H7 (cell line): ENCODE results near the gene PIGU. TPM values are rescaled to one million over a fixed set of nuclear protein-coding genes. Genes with fewer than 3 reads are reported as not detected.
"Not testable (repeated sequence)": the region's sequence is repeated elsewhere in the genome, so short reads cannot be mapped to it uniquely, and the experiment has no call there.

Experiments used
- DNase-seq: peaks from one replicate; pipeline ENCODE4 v3.0.0; 2012
- H3K27me3 ChIP-seq: 2 replicates; pipeline ENCODE4 v1.6.0; 2011; ENCODE audit warnings: mild to moderate bottlenecking, low read length; ENCODE audit not compliant: control insufficient read depth, insufficient read depth
- H3K36me3 ChIP-seq: replicated peaks from 2 replicates; pipeline ENCODE4 v1.5.1; 2011; ENCODE audit warnings: low read length; ENCODE audit not compliant: control insufficient read depth, insufficient read depth
- H3K4me3 ChIP-seq: 2 replicates; pipeline ENCODE4 v1.5.1; 2011; ENCODE audit warnings: low read depth, mild to moderate bottlenecking, control low read depth, low read length, moderate library complexity; ENCODE audit not compliant: insufficient read depth
- total RNA-seq: library from RNA; depleted of rRNA; stranded (reverse); fragments of >200 nt; shearing (Covaris generic); gene quantifications from 2 replicates; pipeline ENCODE4 v1.2.3, GENCODE V29; 2014

PIGU gene
- total RNA-seq, 1 experiment from 2014 or later: 28.6 TPM

GRCh38 chr20:34701405-34702085 is 24.7 kb upstream of the PIGU start:
- Histone ChIP-seq H3K36me3 (no peaks in the 10 kb centered on the region), H3K4me3 (no peak overlapping the region), H3K27me3 (peaks cover 12% of the 10 kb centered on the region)
- DNase-seq: no peak

GRCh38 chr20:34693414-34693813 is 16.5 kb upstream of the PIGU start:
- no peaks in the 10 kb centered on the region for H3K27me3 ChIP-seq
- no peak overlapping the region for H3K4me3 ChIP-seq
- no peaks in the 10 kb centered on the region for H3K36me3 ChIP-seq
- DNase-seq: no peak

GRCh38 chr20:34691838-34692237 is 14.9 kb upstream of the PIGU start:
- no peaks in the 10 kb centered on the region for H3K27me3 ChIP-seq
- no peak overlapping the region for H3K4me3 ChIP-seq
- no peak for DNase-seq
- H3K36me3 ChIP-seq: no peaks in the 10 kb centered on the region

DNA sequence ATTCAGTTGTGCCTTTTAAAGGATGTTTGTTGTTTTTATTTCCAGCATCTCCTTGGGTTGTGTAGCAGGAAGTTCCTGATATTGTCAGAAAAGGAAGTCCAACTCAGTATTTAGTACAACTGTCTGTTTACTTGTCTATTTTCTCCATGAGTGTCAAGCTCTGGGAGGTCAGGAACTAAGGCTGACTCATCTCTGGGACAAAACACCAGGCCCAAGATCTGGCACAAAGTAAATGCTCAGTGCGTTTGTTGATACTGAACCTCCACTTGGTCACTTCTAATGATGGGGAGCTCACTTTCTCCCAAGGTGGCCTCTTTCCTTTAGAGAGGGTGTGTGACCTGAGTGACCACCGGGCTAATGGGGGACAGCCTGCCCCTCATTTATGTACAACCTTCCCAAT is 12.6 kb upstream of the PIGU start:
- no peaks in the 10 kb centered on the region for H3K27me3 ChIP-seq
- H3K4me3 ChIP-seq: no peak overlapping the region
- DNase-seq: no peak
- no peaks in the 10 kb centered on the region for H3K36me3 ChIP-seq

DNA sequence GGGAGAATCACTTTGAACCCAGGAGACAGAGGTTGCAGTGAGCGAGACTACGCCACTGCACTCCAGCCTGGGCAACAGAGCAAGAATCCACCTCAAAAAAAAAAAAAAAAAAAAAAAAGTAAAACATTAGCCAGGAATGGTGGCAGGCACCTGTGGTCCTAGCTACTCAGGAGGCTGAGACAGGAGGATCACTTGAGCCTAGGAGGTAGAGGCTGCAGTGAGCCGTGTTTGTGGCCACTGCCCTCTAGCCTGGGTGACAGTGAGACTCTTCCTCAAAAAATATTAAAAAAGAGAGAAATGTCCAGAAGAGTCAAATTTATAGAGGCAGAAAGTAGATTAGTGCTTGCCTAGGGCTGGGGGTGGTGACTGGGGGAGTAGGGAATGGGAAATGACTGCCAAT is 6.8 kb upstream of the PIGU start:
- DNase-seq: no peak
- H3K4me3 ChIP-seq: no peak overlapping the region
- H3K36me3 ChIP-seq: no peaks in the 10 kb centered on the region
- H3K27me3 ChIP-seq: no peaks in the 10 kb centered on the region

DNA sequence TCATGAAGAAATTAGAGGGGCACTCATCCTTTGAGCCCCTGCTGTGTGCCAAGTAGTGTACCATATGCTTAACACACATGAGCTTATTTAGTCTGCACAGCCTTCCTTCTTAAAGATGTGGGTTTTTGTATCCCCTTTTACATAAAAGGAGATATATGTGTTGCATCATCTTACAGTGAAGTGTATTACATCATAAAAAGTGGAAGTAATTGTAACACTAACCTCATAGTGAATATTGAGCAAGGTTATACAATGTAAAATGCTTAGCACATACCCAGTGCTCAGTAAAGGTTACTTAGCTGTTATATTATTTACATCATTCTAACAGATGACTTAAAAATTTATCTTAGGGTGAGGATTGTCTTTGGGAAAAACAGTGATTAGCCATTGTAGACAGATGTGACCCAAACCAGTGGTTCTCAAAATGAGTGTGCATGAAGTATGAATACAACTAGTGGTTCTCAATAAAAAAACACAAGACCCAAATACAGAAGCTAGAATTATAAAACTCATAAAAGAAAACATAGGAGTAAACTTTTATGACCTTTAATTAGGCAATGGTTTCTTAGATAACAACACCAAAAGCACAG is 3.8 kb upstream of the PIGU start:
- no peak for DNase-seq
- no peaks in the 10 kb centered on the region for H3K36me3 ChIP-seq
- no peak overlapping the region for H3K4me3 ChIP-seq
- no peaks in the 10 kb centered on the region for H3K27me3 ChIP-seq

DNA sequence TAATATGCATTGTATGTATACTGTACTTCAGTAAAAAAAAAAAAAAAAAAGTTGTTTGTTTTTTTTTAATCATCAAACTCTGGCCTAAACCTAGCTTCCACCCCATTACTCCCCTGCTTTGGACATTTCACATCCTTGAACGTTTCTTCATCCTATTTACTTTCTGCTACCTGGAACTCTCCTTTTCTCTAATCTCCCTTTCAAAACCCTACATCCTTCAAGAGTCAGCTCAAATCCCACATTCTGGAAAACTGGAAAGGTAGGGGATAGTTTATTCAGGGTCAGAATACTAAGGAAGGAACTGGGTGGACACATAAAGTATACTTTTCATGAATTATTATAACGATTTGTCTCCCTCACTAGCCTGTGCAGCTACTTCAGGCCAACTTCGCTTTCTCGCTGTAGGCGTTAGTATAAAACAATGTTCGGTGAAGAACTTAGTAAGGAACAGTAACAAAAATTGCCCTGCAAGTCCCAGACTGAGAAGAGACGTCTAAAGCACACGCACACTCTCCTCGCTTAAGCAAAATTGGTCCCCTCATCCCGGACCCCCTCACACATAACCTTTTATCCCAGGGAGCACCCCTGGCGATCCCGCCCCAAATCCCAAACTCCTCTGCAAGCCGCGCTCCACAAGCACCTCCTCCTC is 775 bp downstream of the PIGU start:
- Histone ChIP-seq H3K4me3 (peak overlapping the region; percentile 84), H3K27me3 (no peaks in the 10 kb centered on the region), H3K36me3 (no peaks in the 10 kb centered on the region)
- DNase-seq: no peak

- Histone ChIP-seq H3K4me3 (no peak overlapping the region), H3K36me3 (no peaks in the 10 kb centered on the region), H3K27me3 (no peaks in the 10 kb centered on the region)
- DNase-seq: no peak
Measured at GRCh38 chr20:34675561-34675960, 1.3 kb downstream of the PIGU start.

DNA sequence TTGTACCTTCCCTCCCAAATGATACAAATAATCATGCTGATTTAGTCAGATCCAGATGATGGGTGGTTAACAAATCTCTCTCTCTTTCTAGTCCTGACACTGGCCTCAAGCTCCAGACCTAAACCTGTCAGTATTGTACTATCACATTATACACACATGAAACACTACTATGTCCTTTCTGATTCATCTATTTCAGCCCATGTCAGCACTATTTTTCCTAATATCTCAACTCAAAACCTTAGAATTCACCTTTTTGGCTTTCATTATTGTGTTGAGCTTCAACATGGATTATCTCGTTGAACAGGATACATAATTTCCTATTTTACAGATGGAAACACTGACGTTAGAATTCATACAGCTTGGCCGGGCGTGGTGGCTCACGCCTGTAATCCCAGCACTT is 3.5 kb downstream of the PIGU start:
- no peak for DNase-seq
- no peaks in the 10 kb centered on the region for H3K36me3 ChIP-seq
- H3K4me3 ChIP-seq: no peak overlapping the region
- no peaks in the 10 kb centered on the region for H3K27me3 ChIP-seq

GRCh38 chr20:34669094-34669493 is 7.8 kb downstream of the PIGU start:
- Histone ChIP-seq H3K36me3 (no peaks in the 10 kb centered on the region), H3K27me3 (no peaks in the 10 kb centered on the region), H3K4me3 (no peak overlapping the region)
- DNase-seq: no peak

DNA sequence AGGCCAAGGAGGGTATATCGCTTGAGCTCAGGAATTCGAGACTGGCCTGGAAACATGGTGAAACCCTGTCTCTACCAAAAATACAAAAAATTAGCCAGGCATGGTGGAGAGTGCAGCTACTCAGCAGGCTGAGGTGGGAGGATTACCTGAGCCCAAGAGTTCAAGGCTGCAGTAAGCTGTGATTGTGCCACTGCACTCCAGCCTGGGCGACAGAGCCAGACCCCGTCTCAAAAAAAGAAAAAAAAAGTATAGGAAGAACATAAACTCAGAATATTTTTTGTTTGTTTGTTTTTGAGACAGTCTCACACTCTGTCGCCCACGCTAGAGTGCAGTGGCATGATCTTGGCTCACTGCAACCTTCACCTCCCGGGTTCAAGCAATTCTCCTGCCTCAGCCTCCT is 12.1 kb downstream of the PIGU start:
- not testable (repeated sequence) for H3K27me3 ChIP-seq, H3K36me3 ChIP-seq, DNase-seq, H3K4me3 ChIP-seq

DNA sequence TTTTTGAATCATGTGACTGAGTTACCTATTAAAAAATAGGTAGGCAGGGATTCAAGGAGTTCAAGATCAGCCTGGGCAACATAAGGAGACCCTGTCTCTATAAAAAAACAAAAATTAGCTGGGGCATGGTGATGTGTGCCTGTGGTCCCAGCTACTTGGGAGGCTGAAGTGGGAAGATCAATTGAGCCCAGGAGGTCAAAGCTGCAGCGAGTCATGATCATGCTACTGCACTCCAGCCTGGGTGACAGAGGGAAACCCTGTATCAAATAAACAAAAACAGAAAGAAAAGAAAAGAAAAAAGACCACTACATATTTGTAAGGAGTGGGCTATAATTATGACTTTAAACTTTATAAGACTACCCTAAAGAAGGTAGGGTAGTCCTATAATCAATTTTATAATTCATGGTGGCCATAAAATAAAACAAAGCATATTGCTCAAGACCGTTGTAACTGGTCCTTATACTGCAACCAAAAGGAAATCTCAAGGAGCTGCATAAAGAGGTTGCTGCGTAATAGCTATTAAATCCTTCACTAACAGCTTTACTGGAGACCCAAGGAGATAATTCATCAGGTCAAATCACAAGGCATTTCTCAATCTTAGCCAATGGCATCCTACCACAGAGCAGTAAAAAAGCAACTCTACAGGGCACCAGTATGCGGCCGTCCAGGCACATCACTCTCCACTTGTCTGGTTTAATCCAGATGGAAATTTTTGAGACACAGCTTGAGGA is 13.5 kb downstream of the PIGU start:
- no peaks in the 10 kb centered on the region for H3K27me3 ChIP-seq
- no peak for DNase-seq
- no peaks in the 10 kb centered on the region for H3K36me3 ChIP-seq
- H3K4me3 ChIP-seq: no peak overlapping the region

- H3K4me3 ChIP-seq, H3K36me3 ChIP-seq, DNase-seq, H3K27me3 ChIP-seq: not testable (repeated sequence)
Measured at GRCh38 chr20:34661811-34662210, 15.1 kb downstream of the PIGU start.

GRCh38 chr20:34658654-34659053 is 18.2 kb downstream of the PIGU start:
- DNase-seq, H3K27me3 ChIP-seq, H3K36me3 ChIP-seq, H3K4me3 ChIP-seq: not testable (repeated sequence)

- Histone ChIP-seq H3K4me3 (no peak overlapping the region), H3K27me3 (no peaks in the 10 kb centered on the region), H3K36me3 (peaks cover 5% of the 10 kb centered on the region)
- DNase-seq: no peak
Measured at GRCh38 chr20:34654207-34654744, 22.6 kb downstream of the PIGU start.
